GOT3 (cell line): Measurements from ENCODE around the gene PGR.

Experiments
- DNase-seq: peaks from one replicate; lab custom pipeline; 2025; ENCODE audit warnings: mixed read lengths; lab: John Stamatoyannopoulos, UW

PGR gene

DNA sequence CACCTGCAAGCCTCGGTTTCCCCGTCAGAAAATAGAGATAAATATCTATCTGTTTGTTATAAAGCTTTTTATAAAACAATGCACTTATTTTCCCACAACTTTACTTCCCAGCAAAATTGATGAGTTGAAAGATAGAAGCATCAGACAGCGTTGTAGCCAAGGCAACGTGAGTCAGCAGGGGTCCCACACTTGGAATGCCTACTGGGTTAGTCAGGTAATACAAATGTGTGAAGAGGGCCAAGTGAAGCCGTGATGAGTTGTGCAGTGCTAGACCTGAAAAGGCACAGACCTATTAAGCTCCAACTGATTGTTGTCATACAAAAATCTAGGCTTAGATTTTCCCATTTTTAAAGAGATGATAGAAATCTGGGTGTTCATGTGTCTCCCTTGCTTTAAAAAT is 118.7 kb downstream of the PGR start:
- no peak for DNase-seq

DNA sequence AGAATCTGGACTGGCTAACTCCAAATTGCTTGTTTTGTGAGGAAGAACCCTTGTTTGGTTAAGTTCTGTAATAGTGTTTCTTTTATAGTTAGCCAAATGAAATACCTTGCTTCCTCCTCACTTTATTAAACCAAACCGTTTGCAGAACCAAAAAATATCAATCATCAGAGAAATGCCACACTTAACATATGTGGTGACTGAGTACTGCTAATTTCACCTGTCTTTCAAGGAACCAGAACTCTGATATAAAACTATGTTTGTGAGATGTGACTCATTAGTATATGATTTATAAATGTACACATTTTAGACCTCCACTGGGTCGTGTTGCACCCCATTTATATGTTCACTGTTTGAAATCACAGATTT is 119.9 kb downstream of the PGR start:
- DNase-seq = no peak

DNA sequence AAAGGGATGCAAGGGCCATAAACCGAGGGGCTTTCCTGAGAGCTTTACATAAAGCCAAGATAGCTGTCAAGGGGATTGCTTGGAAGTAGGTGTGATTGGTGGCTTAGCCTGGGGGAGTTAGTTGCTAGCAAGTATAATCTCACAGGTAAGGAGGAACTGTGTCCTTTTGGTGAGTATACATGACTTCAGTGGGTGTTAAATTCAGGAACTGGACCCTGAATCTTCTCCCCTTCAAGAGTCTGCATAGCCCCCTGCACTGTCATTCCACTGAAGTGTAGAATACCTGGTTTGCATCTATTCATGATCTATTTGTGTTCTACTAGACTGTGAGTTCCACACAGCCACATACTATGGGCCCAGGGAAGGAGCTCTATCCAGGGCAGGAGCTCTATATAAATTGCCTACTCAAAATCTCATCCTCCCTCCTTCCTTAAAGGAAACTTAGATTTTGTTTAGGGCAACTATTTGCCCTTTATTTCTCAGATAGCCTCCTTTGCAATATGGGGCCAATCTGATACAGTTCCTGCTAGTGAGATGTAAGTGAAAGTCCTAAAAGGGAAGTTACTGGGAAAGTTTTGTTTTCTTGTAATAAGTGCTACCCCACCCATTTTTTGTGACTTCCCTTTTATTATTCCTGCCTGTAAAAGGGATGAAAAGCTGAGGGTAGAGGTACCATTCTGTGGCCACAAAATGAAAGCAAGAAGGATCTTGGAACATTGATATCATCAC is 120.5 kb downstream of the PGR start:
- DNase-seq = no peak

DNA sequence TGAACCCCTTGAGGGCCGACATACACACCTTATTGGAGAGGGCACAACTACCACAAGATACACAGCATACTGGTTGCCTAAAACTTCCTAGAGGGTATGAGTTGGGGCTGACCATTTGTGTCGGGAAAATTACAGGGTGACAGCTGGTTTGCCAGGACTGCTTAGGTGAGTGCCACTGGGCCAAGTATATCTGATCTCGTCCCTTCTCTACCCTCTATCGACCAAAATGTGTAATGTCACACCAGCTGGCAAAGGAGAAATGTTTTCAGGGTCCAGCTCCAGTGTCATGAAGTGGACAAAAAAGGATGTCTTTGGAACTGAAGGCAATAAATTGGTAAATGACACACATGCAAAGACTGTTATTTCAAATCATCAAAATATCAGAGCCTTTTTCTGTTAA is 126.1 kb downstream of the PGR start:
- DNase-seq = no peak

DNA sequence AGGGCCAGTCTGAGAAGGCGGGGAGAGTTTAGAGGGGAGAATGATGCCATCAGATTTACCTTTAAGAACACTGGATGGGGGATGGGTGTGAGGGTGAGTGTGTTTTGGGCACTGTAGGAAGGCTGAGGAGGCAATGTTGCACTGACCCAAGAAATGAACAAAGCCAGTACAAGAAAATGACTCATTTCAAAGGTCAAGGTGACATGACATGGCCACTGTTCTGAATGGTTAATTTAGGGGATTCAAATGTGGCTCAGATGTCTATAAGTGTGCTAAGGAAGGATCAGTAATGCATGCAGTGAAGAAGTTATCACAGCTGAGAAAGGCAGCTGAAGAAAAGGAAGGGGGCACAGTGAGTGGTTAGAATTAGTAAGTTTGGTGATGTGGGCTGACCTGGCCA is 129.9 kb downstream of the PGR start:
- no peak for DNase-seq

DNA sequence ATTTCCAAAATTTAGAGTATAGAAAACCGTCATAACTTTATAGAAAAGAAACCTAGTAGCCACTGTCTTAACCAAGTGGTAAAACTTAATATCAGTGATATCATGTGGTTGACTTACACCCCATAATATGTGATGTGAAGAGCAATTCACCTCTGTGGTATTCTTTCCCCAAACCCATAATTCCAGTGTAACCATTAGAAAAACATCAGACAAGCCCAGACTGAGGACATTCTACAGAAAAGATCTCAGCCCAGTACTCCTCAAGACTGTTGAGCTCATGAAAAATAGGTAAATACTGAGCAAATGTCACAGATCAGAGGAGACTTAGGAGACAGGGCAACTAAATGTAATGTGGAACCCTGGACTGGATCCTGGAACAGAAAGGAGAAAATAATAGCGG is 134.6 kb downstream of the PGR start:
- DNase-seq = no peak

DNA sequence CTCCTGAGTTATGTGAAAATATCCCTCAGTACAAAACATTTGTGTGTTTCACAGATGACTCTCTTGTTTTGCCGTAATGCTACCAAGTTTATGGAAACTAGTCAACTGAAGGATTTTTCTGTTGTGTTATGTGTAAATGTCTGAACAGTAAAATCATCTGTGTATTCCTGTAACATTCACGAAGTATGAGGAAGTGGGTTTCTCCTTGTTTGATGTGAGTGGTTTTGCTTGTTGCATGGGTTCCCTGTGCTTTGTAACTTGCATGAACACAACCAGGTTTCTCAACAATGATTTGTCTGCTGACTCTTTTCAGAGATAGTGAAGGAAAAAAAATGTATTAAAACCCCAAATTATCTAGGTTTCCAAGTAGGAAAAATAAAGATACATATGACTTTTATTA is 138.1 kb downstream of the PGR start:
- DNase-seq = no peak

DNA sequence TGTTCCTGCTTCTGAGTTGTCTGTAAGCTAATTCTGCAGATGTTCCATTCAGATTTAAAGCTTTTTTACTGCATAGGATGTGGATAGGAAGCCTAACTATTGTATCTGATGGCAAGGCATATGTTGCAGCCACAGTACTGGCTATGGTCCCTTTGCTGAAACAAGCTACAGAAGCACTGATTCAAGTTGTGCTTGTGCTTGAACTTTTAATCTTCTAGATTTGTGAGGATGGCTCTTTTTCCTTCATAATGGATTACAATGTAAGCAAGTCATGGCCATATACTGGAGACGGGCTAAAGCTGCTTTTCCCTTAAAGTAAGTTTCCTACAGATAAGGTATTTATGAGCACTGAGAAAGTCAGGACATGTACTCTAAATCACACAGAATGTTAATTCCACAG is 138.7 kb downstream of the PGR start:
- DNase-seq = no peak

DNA sequence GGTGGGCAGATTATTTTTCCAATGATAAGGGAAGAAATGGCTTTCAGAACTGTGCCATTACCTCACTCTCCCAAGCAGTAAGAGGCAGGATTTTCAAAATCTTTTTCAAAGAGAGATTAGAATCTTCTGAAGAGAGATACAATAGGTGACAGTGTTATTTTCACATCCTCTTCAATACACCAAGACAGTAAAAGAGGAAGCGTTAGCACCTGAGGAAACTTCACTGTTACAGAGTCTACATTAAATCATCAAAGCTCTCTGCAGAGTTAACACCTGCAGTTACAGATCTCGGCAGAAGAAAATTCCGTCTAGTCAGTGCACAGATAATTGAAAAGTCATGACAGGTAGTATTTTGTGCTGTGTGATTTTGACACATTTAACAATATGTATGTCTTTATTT is 144.9 kb downstream of the PGR start:
- DNase-seq = no peak

DNA sequence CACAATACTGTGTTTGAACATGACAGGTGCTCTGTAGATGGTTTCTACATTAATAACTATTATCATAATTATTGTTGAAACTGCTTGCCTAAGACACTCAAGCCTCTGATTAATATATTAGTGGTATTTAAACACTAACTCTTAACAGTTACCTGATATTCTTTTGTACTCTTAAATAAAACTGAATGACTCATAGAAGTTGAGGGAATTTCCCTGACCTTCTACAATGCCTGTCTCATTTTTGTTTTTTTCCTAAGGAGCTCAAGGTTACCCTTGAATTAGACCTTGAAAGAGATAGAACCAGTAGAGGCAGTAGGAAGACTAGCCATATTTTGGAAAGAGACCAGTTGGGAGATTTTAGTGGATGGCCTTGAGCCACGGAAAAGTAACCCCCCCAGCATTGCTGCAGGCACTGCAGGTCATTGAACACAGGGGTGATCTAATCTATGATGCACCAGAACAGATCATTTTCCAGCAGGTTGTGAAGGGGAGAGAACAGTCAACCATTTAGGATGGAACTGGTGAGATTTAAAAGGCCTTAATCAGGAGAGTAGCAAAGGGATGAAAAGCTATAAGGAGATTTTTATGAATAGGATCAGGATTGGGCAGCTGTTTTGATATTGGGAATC is 148.3 kb downstream of the PGR start:
- DNase-seq = no peak

DNA sequence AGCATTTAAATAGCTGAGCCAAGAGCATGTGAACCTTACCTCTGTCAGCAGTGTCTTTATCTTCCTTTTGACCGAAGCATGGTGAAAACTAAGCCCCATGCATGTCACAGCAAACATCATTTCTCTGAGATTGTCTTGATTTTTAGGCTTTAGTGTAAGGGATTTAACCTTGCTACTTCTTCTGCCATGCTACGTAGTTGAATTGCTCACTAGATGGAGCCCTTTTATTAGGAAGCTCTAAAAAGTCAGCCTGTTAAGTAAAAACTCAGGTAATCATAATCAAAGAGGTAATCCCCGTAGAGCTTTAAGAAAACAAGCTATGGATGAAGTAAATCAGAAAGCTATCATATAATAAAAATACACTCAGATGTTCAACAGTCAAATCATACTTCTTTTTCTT is 149.5 kb downstream of the PGR start:
- DNase-seq = no peak
